Keratinocyte (primary cell): Measurements from ENCODE around the gene SZRD1. TPM values are rescaled to one million over a fixed set of nuclear protein-coding genes. Genes with fewer than 3 reads are reported as not detected.

Experiments used
- DNase-seq: peaks from one replicate; pipeline ENCODE4 v3.0.0-alpha.2; 2011; ENCODE audit warnings: low read depth, missing footprints, low spot score
- FAIRE-seq: peaks from 2 replicates; lab custom pipeline; 2011; peaks lifted over from hg19 to GRCh38; lab: Jason Lieb, UNC
- H2AFZ ChIP-seq: 2 replicates; pipeline ENCODE4 v1.6.0; 2012; ENCODE audit warnings: low read length, control low read depth, inconsistent platforms; ENCODE audit not compliant: control insufficient read depth
- H3K27ac ChIP-seq: 2 replicates; pipeline ENCODE4 v1.5.1; 2011; ENCODE audit warnings: low read length; ENCODE audit not compliant: control insufficient read depth, insufficient read depth
- H3K27me3 ChIP-seq: 3 replicates; pipeline ENCODE4 v1.6.0; 2011; ENCODE audit warnings: low read length; ENCODE audit not compliant: control insufficient read depth, insufficient read depth; ENCODE audit errors: extremely low read depth
- H3K36me3 ChIP-seq, 2 experiments: 2 replicates in 1 of 2; 3 replicates in 1 of 2; pipeline ENCODE4 v1.5.1; 2011; ENCODE audit warnings: low read length in 2 of 2, mild to moderate bottlenecking in 1 of 2; ENCODE audit not compliant: control insufficient read depth in 2 of 2, insufficient read depth in 2 of 2; ENCODE audit errors: extremely low read depth in 1 of 2
- H3K4me1 ChIP-seq: 3 replicates; pipeline ENCODE4 v1.5.1; 2011; ENCODE audit warnings: low read length; ENCODE audit not compliant: control insufficient read depth, insufficient read depth; ENCODE audit errors: extremely low read depth
- H3K4me2 ChIP-seq: 3 replicates; pipeline ENCODE4 v1.6.0; 2011; ENCODE audit warnings: low read depth, low read length; ENCODE audit not compliant: control insufficient read depth, insufficient read depth; ENCODE audit errors: extremely low read depth
- H3K4me3 ChIP-seq, 3 experiments: fragments of 200-600 bp in 1 of 3; sonication (generic) in 1 of 3; 2 replicates in 2 of 3; 3 replicates in 1 of 3; pipeline ENCODE4 v1.5.1; 2011 to 2016; ENCODE audit warnings: low read length in 3 of 3, mild to moderate bottlenecking in 3 of 3, control low read depth in 2 of 3, inconsistent platforms in 1 of 3, low read depth in 1 of 3, mixed read lengths in 1 of 3, mixed run types in 1 of 3, moderate library complexity in 1 of 3; ENCODE audit not compliant: control insufficient read depth in 2 of 3, insufficient read depth in 2 of 3; ENCODE audit errors: extremely low read depth in 1 of 3
- H3K79me2 ChIP-seq: 2 replicates; pipeline ENCODE4 v1.6.0; 2012; ENCODE audit warnings: low read length; ENCODE audit not compliant: control insufficient read depth, insufficient read depth
- H3K9ac ChIP-seq: 3 replicates; pipeline ENCODE4 v1.6.0; 2011; ENCODE audit warnings: low read length; ENCODE audit not compliant: control insufficient read depth, insufficient read depth; ENCODE audit errors: extremely low read depth
- H3K9me1 ChIP-seq: 3 replicates; pipeline ENCODE4 v1.6.0; 2011; ENCODE audit warnings: low read length; ENCODE audit not compliant: control insufficient read depth, insufficient read depth; ENCODE audit errors: extremely low read depth
- H3K9me3 ChIP-seq: 2 replicates; pipeline ENCODE4 v1.5.1; 2012; ENCODE audit warnings: low read depth, low read length; ENCODE audit not compliant: control insufficient read depth
- H4K20me1 ChIP-seq: 3 replicates; pipeline ENCODE4 v1.6.0; 2011; ENCODE audit warnings: low read length; ENCODE audit not compliant: control insufficient read depth, insufficient read depth; ENCODE audit errors: extremely low read depth
- CTCF ChIP-seq, 3 experiments: IDR thresholded peaks in 1 of 3; conservative IDR thresholded peaks in 1 of 3; optimal IDR thresholded peaks in 1 of 3; 2 replicates in 2 of 3; 3 replicates in 1 of 3; pipeline versions ENCODE3 to v1.5.1; 2011; ENCODE audit warnings: low read length in 3 of 3, mild to moderate bottlenecking in 3 of 3, moderate library complexity in 2 of 3, control low read depth in 1 of 3, inconsistent platforms in 1 of 3; ENCODE audit not compliant: insufficient read depth in 2 of 3; ENCODE audit errors: extremely low read depth in 1 of 3
- EZH2 ChIP-seq: IDR thresholded peaks from one replicate; pipeline ENCODE4 v1.6.1; 2012; ENCODE audit warnings: inconsistent platforms, mild to moderate bottlenecking, low read length, moderate library complexity
- dilution Hi-C: fragments of 300-500 bp; cut with MboI; formaldehyde crosslinking; loops from one replicate; pipeline ENCODE4 v1.7.0; 2020; ENCODE audit warnings: low sequenced_read_pairs; ENCODE audit not compliant: extremely low pct_ligation_motif_present
- polyA plus RNA-seq, 5 experiments: library from polyadenylated mRNA; depleted of rRNA in 3 of 5; stranded (reverse) in 3 of 5; stranded (forward) in 1 of 5; unstranded in 1 of 5; fragments of >200 nt; gene quantifications; 1 replicate in 1 of 5; 2 replicates in 3 of 5; 3 replicates in 1 of 5; pipeline versions ENCODE4 v1.2.1 to v1.2.3, GENCODE V29; 2011 to 2012; ENCODE audit warnings: missing spikeins in 2 of 5, low read depth in 1 of 5, low replicate concordance in 1 of 5

SZRD1 gene
- polyA plus RNA-seq, 1 donor (not counting 4 experiments of a cell fraction or from before 2014, with no cell fraction given), result 68.7 TPM

- H3K9ac ChIP-seq, result no peak overlapping the region
- no peak overlapping the region for H3K27ac ChIP-seq
- H3K4me3 ChIP-seq, result no peak overlapping the region
- TF ChIP-seq EZH2 (no peak), CTCF (optimal IDR thresholded peaks at IDR 0.05 in 1 of 3, IDR thresholded peaks at IDR 0.05 in 1 of 3, conservative IDR thresholded peaks at IDR 0.05 in 1 of 3; ENCODE audit: extremely low read depth in 1 of 3, insufficient read depth in 2 of 3, low read length in 3 of 3) (no peak)
- H3K4me2 ChIP-seq, result no peak overlapping the region
- no peak for DNase-seq
- H3K9me1 ChIP-seq, result no peaks in the 10 kb centered on the region
- H3K4me1 ChIP-seq, result no peaks in the 10 kb centered on the region
- dilution Hi-C loops, result no loop called here
- H2AFZ ChIP-seq, result no peak overlapping the region
- no peaks in the 10 kb centered on the region for H3K9me3 ChIP-seq
- H3K27me3 ChIP-seq, result peaks cover 7% of the 10 kb centered on the region
- no peaks in the 10 kb centered on the region for H3K79me2 ChIP-seq
- FAIRE-seq, result no peak
- no peaks in the 10 kb centered on the region for H3K36me3 ChIP-seq
- no peaks in the 10 kb centered on the region for H4K20me1 ChIP-seq
Measured at GRCh38 chr1:16421201-16421600, 54.2 kb downstream of the SZRD1 start.

GRCh38 chr1:16422041-16422440 lies 55.0 kb downstream of the SZRD1 start:
- TF ChIP-seq EZH2 (no peak), CTCF (optimal IDR thresholded peaks at IDR 0.05 in 1 of 3, IDR thresholded peaks at IDR 0.05 in 1 of 3, conservative IDR thresholded peaks at IDR 0.05 in 1 of 3; ENCODE audit: extremely low read depth in 1 of 3, insufficient read depth in 2 of 3, low read length in 3 of 3) (no peak)
- H3K27ac ChIP-seq, result no peak overlapping the region
- H3K9me1 ChIP-seq, result no peaks in the 10 kb centered on the region
- H2AFZ ChIP-seq, result no peak overlapping the region
- H3K4me1 ChIP-seq, result no peaks in the 10 kb centered on the region
- peaks cover 7% of the 10 kb centered on the region for H3K27me3 ChIP-seq
- H3K9me3 ChIP-seq, result no peaks in the 10 kb centered on the region
- no peak overlapping the region for H3K4me2 ChIP-seq
- DNase-seq, result no peak
- no peaks in the 10 kb centered on the region for H3K36me3 ChIP-seq
- H3K4me3 ChIP-seq, result no peak overlapping the region
- no peak for FAIRE-seq
- H3K79me2 ChIP-seq, result no peaks in the 10 kb centered on the region
- dilution Hi-C loops, result no loop called here
- H3K9ac ChIP-seq, result no peak overlapping the region
- no peaks in the 10 kb centered on the region for H4K20me1 ChIP-seq
